GM10266 (cell line): ENCODE data around the gene DHDDS.

Experiments
- DNase-seq: peaks from one replicate; pipeline ENCODE4 v3.0.0; 2012; ENCODE audit errors: extremely low spot score
- TF ChIP-seq, protein P1 (sequence below): IDR thresholded peaks from 2 replicates; pipeline ENCODE4 v1.5.1; 2012; ENCODE audit warnings: mild to moderate bottlenecking, low read depth; ENCODE audit not compliant: control insufficient read depth, insufficient read depth; ENCODE audit errors: missing control alignments

The DHDDS gene

DNA sequence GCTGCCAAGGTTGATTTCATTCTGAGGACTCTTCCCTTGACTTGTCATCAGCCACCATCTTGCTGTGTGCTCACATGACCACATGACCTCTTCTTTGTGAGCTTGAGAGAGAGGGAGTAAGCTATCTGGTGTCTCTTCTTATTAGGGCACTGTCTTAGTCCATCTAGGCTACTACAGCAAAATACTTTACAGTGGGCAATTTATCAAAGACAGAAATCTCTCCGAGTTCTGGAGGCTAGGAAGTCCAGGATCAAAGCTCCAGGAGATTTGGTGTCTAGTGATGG is 85.6 kb downstream of the DHDDS start:
- no peak for DNase-seq
- TF ChIP-seq, protein P1, sequence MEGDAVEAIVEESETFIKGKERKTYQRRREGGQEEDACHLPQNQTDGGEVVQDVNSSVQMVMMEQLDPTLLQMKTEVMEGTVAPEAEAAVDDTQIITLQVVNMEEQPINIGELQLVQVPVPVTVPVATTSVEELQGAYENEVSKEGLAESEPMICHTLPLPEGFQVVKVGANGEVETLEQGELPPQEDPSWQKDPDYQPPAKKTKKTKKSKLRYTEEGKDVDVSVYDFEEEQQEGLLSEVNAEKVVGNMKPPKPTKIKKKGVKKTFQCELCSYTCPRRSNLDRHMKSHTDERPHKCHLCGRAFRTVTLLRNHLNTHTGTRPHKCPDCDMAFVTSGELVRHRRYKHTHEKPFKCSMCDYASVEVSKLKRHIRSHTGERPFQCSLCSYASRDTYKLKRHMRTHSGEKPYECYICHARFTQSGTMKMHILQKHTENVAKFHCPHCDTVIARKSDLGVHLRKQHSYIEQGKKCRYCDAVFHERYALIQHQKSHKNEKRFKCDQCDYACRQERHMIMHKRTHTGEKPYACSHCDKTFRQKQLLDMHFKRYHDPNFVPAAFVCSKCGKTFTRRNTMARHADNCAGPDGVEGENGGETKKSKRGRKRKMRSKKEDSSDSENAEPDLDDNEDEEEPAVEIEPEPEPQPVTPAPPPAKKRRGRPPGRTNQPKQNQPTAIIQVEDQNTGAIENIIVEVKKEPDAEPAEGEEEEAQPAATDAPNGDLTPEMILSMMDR: no peak

DNA sequence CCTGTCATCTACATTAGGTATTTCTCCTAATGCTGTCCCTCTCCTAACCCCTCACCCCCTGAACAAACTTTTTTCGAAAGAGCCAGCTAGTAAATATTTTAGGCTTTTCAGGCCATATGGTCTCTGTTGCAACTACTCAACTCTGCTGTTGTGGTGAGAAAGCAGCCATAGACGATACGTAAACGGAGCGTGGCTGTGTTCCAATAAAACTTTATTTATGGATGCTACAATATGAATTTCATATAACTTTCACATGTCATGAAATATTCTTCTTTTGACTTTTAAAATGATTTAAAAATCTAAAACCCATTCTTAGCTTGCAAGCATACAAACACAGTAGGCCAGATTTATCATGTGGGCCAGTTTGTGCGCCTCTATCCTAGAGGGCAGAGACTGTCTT is 86.2 kb downstream of the DHDDS start:
- DNase-seq: no peak
- TF ChIP-seq, protein P1: no peak

DNA sequence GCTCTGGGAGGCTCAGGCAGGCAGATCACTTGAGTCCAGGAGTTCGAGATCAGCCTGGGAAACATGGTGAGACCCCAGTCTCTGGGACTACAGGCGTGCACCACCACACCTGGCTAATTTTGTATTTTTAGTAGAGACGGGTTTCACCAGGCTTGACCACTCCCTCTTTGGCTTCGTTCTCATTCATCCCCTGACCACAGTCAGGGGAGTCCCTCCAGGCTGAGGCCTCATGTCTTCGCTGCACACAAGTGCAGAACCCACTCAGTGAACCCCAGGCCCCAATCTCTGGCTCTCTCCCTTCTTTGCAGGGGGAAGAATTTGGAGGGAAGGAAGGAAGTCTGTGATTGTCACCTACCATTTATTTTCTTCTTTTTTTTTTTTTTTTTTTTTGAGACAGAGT is 88.2 kb downstream of the DHDDS start:
- DNase-seq: no peak
- TF ChIP-seq, protein P1: no peak
